ENCODE measurements around the gene COL18A1.

GRCh38 chr21:45401054-45401518 lies 3.9 kb upstream of the COL18A1 start:
- no peak for TF ChIP-seq CTCF (IDR thresholded peaks at IDR 0.05; ENCODE audit: poor library complexity)
- no peak for TF ChIP-seq EZH2 (IDR thresholded peaks at IDR 0.05; ENCODE audit: borderline replicate concordance)
- TF ChIP-seq EZH2phosphoT487 (IDR thresholded peaks at IDR 0.05; ENCODE audit: low read depth, severe bottlenecking, unreplicated experiment) = no peak

All from hepatocyte (in vitro differentiated cells).